GM23248 (cell line): ENCODE data around the gene COG1.

Experiments used
- EZH2 ChIP-seq: fragments of 200-600 bp; sonication (generic); IDR thresholded peaks from 2 replicates; pipeline ENCODE4 v1.6.1; 2018; ENCODE audit warnings: antibody characterized with exemption, mild to moderate bottlenecking; ENCODE audit not compliant: insufficient read depth, poor library complexity, severe bottlenecking
- EZH2phosphoT487 ChIP-seq: fragments of 200-600 bp; sonication (generic); IDR thresholded peaks from 2 replicates; pipeline ENCODE4 v1.6.1; 2018; ENCODE audit warnings: antibody characterized with exemption, moderate library complexity, mild to moderate bottlenecking, low read depth; ENCODE audit not compliant: insufficient read depth

DNA sequence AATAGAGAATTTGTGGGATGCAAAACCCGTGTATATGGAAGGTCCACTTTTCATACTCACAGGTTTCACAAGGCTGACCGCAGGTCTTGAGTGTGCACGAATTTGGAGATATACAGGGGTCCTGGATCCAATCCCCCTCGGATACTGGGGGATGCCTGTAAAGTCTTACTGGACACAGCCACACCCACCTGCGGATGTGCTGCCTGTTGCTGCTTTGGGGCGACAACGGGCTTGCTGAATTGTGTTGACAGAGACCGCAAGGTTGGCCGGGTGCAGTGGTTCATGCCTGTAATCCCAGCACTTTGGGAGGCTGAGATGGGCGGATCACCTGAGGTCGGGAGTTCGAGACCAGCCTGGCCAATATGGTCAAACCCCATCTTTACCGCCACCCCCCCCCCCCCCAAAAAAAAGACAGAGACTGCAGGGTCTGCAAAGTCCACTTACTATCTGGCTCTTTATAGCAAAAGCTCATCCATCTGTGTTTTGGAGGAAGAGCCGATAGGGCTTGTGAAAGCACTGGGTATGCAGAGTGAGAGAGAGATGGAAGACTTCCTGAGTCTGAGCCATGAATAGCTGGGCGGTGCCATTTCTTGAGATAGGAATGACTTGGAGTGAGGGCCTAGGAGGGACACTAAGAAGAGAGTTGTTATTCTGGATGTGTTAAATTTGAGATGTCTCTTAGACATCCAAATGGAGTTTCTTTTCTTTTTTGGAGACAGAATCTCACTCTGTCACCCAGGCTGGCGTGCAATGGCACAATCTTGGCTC, 6.4 kb upstream of the COG1 start:
- TF ChIP-seq EZH2 (no peak), EZH2phosphoT487 (no peak)
